CD8-positive, alpha-beta memory T cell (primary cell): ENCODE data around the gene MAPKAPK3. TPM values are rescaled to one million over a fixed set of nuclear protein-coding genes. Genes with fewer than 3 reads are reported as not detected.

ENCODE experiments used
- CTCF ChIA-PET: fragments of 350-600 bp; sonication (Branson Sonifier 250); formaldehyde crosslinking; loops from one replicate; lab custom pipeline; 2021; ENCODE audit warnings: antibody characterized with exemption; lab: Charles Lee
- POLR2A ChIA-PET: fragments of 350-600 bp; sonication (Branson Sonifier 250); formaldehyde crosslinking; loops from one replicate; lab custom pipeline; 2021; ENCODE audit warnings: antibody characterized with exemption; lab: Charles Lee
- DNase-seq, 5 donors: peaks; one replicate each; pipeline versions ENCODE4 v3.0.0 to v3.0.0-alpha.2; 2020 to 2022; ENCODE audit warnings: mixed read lengths in 1 of 5
- H3K27ac ChIP-seq: one replicate; pipeline ENCODE4 v1.7.0; 2013; ENCODE audit warnings: low read depth, mild to moderate bottlenecking, low read length, moderate library complexity
- H3K27me3 ChIP-seq: 2 replicates; pipeline ENCODE4 v1.7.0; 2013; ENCODE audit warnings: low read length, mild to moderate bottlenecking; ENCODE audit not compliant: insufficient read depth, poor library complexity, severe bottlenecking
- H3K36me3 ChIP-seq: 2 replicates; pipeline ENCODE4 v1.7.0; 2013; ENCODE audit warnings: mild to moderate bottlenecking, low read length, moderate library complexity; ENCODE audit not compliant: insufficient read depth
- H3K4me1 ChIP-seq: 2 replicates; pipeline ENCODE4 v1.7.0; 2013; ENCODE audit warnings: mild to moderate bottlenecking, low read length, moderate library complexity; ENCODE audit not compliant: insufficient read depth
- H3K4me3 ChIP-seq: 2 replicates; pipeline ENCODE4 v1.7.0; 2013; ENCODE audit warnings: mild to moderate bottlenecking, low read length
- H3K9me3 ChIP-seq: 2 replicates; pipeline ENCODE4 v1.7.0; 2013; ENCODE audit warnings: mild to moderate bottlenecking, low read length
- H3K27ac Mint-ChIP-seq, 8 donors: one replicate each; pipeline ENCODE4 v1.8.0; 2020 to 2021; ENCODE audit warnings: mixed read lengths in 8 of 8, mild to moderate bottlenecking in 6 of 8, inconsistent platforms in 3 of 8, moderate library complexity in 3 of 8
- H3K27me3 Mint-ChIP-seq, 2 donors: one replicate each; pipeline ENCODE4 v1.8.0; 2020 to 2021; ENCODE audit warnings: mixed read lengths in 2 of 2, mild to moderate bottlenecking in 1 of 2, moderate library complexity in 1 of 2
- H3K36me3 Mint-ChIP-seq, 3 donors: one replicate each; pipeline ENCODE4 v1.8.0; 2020 to 2021; ENCODE audit warnings: mixed read lengths in 3 of 3, inconsistent platforms in 1 of 3, mild to moderate bottlenecking in 1 of 3
- H3K4me1 Mint-ChIP-seq, 3 donors: one replicate each; pipeline ENCODE4 v1.8.0; 2020 to 2021; ENCODE audit warnings: mixed read lengths in 3 of 3, inconsistent platforms in 1 of 3, mild to moderate bottlenecking in 1 of 3
- H3K4me3 Mint-ChIP-seq, 7 donors: one replicate each; pipeline ENCODE4 v1.8.0; 2020 to 2021; ENCODE audit warnings: mixed read lengths in 7 of 7, mild to moderate bottlenecking in 6 of 7, moderate library complexity in 4 of 7, inconsistent platforms in 2 of 7
- H3K9me3 Mint-ChIP-seq, 5 donors: one replicate each; pipeline ENCODE4 v1.8.0; 2020 to 2022; ENCODE audit warnings: mixed read lengths in 5 of 5, mild to moderate bottlenecking in 3 of 5, moderate library complexity in 2 of 5, inconsistent platforms in 1 of 5
- polyA plus RNA-seq: library from polyadenylated mRNA; unstranded; fragments of 300-500 nt; fragmentation: Illumina TruSeq; gene quantifications from one replicate; pipeline ENCODE4 v1.2.3, GENCODE V29; 2021
- total RNA-seq, 2 experiments: library from RNA; stranded (reverse); gene quantifications; one replicate each; pipeline ENCODE4 v1.2.3, GENCODE V29; 2021

Gene MAPKAPK3
- total and polyA plus RNA-seq, 3 experiments from 2014 or later = 57.0 to 156 (median 153) TPM

DNA sequence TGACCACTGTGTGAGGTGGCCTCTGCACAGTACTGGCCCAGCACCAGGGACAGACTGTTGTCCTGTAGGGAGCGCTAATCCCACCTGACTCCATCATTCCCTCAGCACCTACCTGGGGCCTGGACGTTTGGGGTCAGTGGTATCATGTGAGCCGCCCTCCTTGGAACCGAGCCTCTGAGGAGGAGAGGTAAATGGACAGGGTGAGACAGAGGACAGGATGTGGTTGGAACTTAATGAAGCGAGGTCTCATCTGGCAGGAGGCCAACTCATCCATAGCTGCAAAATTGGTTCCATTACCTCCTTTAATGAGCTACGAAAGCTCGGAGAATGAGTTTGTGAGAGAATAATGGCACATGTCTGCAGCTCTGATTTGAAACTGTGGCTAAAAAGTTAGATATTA, 13.9 kb downstream of the MAPKAPK3 start:
- ChIA-PET CTCF (interaction anchor here (1.5 to 3.1 kb wide), 2 partner anchors 15 to 22 kb away, joined by 5 to 15 read pairs; partner anchors contain the start of gene MAPKAPK3), POLR2A (interaction anchor here (0.7 kb wide), 1 partner anchor 15 kb away, joined by 4 read pairs; no protein-coding TSS in a partner anchor)
- no peak overlapping the region for H3K4me3 ChIP-seq
- peaks cover 80% of the 10 kb centered on the region for H3K4me1 ChIP-seq
- Mint-ChIP-seq H3K36me3 (peaks cover 0 to 35% (median 0%) of the 10 kb centered on the region in 3 donors), H3K27me3 (no peaks in the 10 kb centered on the region), H3K4me3 (no peak overlapping the region), H3K27ac (peak overlapping the region in 7 of 8 donors; percentile 67 to 89 (median 82)), H3K9me3 (no peaks in the 10 kb centered on the region), H3K4me1 (peaks cover 71 to 88% (median 77%) of the 10 kb centered on the region in 3 donors)
- no peaks in the 10 kb centered on the region for H3K27me3 ChIP-seq
- peaks cover 6% of the 10 kb centered on the region for H3K36me3 ChIP-seq
- DNase-seq = no peak
- no peak overlapping the region for H3K27ac ChIP-seq
- no peaks in the 10 kb centered on the region for H3K9me3 ChIP-seq

DNA sequence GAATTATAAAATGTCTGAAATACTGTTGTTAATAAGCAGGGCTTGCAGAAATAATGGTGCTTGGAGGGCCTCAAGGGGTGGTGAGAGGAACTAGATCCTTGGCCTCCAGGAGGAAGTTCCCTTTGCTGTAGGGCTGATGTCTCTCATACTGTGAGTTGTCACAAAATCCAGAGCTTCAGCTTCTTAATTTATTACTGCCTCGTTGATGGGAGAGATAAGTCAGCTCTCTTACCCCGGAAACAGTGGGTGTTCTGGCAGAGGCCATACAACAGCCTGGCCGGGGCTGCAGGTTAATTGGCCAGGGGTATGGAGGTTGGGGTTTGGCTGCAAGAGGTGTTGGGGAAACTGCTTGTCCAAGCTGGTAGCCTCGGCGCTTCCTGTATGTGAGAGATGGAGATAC, 15.5 kb downstream of the MAPKAPK3 start:
- Histone ChIP-seq H3K4me1 (peaks cover 77% of the 10 kb centered on the region), H3K27me3 (no peaks in the 10 kb centered on the region), H3K36me3 (peaks cover 6% of the 10 kb centered on the region), H3K4me3 (no peak overlapping the region), H3K27ac (no peak overlapping the region), H3K9me3 (no peaks in the 10 kb centered on the region)
- peak overlapping the region; percentile 27 to 89 (median 82) for H3K27ac Mint-ChIP-seq
- DNase-seq = no peak
- POLR2A ChIA-PET = no interaction called here
- H3K4me3 Mint-ChIP-seq = peak overlapping the region in 6 of 7 donors; percentile 6 to 76 (median 26)
- H3K9me3 Mint-ChIP-seq = no peaks in the 10 kb centered on the region
- H3K36me3 Mint-ChIP-seq = peaks cover 0 to 27% (median 0%) of the 10 kb centered on the region in 3 donors
- no peaks in the 10 kb centered on the region for H3K27me3 Mint-ChIP-seq
- CTCF ChIA-PET = interaction anchor here (3.0 to 3.1 kb wide), 2 partner anchors 10 to 16 kb away, joined by 7 to 15 read pairs; partner anchors contain the start of gene MAPKAPK3
- peaks cover 73 to 90% (median 83%) of the 10 kb centered on the region in 3 donors for H3K4me1 Mint-ChIP-seq

DNA sequence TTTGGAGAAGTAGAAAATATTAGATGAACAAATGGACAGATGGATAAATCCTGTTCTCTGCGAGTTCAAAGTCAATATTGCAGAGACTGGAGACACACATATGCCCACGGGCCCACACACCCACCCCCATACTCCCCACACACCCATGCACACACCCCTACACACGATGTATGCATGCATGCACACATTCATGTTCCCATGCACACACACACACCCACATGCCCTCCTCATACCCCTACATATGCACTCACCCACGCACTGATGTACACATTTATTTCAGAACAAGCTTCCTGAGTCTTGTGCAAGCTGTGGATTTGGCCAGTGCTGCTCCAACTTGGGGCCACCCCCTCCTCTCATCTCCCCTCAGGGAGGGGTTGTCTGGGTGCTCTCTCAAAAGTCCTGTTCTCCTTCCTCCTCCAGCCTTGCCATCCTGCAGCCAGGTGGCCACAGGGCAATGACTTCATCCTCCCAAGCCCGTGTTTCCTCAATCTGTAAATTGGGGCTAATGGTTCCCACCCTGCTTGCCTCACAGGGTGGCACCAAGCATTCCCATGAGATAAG, 16.4 kb downstream of the MAPKAPK3 start:
- Histone ChIP-seq H3K4me3 (no peak overlapping the region), H3K36me3 (peaks cover 6% of the 10 kb centered on the region), H3K27ac (no peak overlapping the region), H3K4me1 (peaks cover 79% of the 10 kb centered on the region), H3K9me3 (no peaks in the 10 kb centered on the region), H3K27me3 (no peaks in the 10 kb centered on the region)
- ChIA-PET POLR2A (no interaction called here), CTCF (interaction anchor here (0.9 to 3.1 kb wide), 4 partner anchors 10 to 20 kb away, joined by 3 to 15 read pairs (median 5); partner anchors contain the start of gene MAPKAPK3)
- no peaks in the 10 kb centered on the region for H3K9me3 Mint-ChIP-seq
- peaks cover 74 to 90% (median 82%) of the 10 kb centered on the region in 3 donors for H3K4me1 Mint-ChIP-seq
- H3K27me3 Mint-ChIP-seq = no peaks in the 10 kb centered on the region
- peak overlapping the region; percentile 52 to 89 (median 80) for H3K27ac Mint-ChIP-seq
- peaks cover 0 to 25% (median 0%) of the 10 kb centered on the region in 3 donors for H3K36me3 Mint-ChIP-seq
- H3K4me3 Mint-ChIP-seq = peak overlapping the region in 2 of 7 donors; percentile 6 to 9
- DNase-seq = no peak

DNA sequence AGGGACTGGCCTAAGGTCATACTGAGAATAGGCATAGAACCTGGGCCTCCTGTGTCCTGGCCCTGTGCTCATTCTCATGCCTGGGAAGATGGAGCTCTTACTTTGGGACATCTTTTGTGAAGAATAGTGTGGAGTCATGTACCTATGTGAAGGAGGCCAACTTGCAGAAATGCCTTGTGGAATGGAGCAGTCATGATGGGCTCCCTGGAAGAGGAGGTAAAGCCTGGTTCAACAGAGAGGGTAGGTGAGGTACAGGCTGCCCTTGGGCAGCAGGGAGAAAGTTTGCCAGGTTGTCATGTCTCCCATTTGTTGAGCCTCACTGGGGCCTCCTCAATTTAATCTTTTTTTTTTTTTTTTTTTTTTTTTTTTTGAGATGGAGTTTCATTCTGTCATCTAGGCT, 18.1 kb downstream of the MAPKAPK3 start:
- Mint-ChIP-seq H3K36me3 (peaks cover 0 to 35% (median 0%) of the 10 kb centered on the region in 3 donors), H3K4me1 (peaks cover 66 to 80% (median 68%) of the 10 kb centered on the region in 3 donors), H3K27ac (peak overlapping the region in 5 of 8 donors; percentile 28 to 86 (median 47)), H3K4me3 (peak overlapping the region in 1 of 7 donors; percentile 59), H3K27me3 (no peaks in the 10 kb centered on the region), H3K9me3 (no peaks in the 10 kb centered on the region)
- POLR2A ChIA-PET = interaction anchor here (0.7 kb wide), 1 partner anchor 252 kb away, joined by 5 read pairs; no protein-coding TSS in a partner anchor
- Histone ChIP-seq H3K36me3 (peaks cover 8% of the 10 kb centered on the region), H3K4me1 (peaks cover 61% of the 10 kb centered on the region), H3K9me3 (no peaks in the 10 kb centered on the region), H3K27me3 (no peaks in the 10 kb centered on the region), H3K27ac (no peak overlapping the region), H3K4me3 (no peak overlapping the region)
- CTCF ChIA-PET = interaction anchor here (1.4 kb wide), 1 partner anchor 19 kb away, joined by 3 read pairs; no protein-coding TSS in a partner anchor
- no peak for DNase-seq

- Histone ChIP-seq H3K9me3 (no peaks in the 10 kb centered on the region), H3K27ac (no peak overlapping the region), H3K27me3 (no peaks in the 10 kb centered on the region), H3K36me3 (peaks cover 21% of the 10 kb centered on the region), H3K4me1 (peaks cover 42% of the 10 kb centered on the region), H3K4me3 (no peak overlapping the region)
- no peak for DNase-seq
- Mint-ChIP-seq H3K27ac (peak overlapping the region in 6 of 8 donors; percentile 27 to 83 (median 64)), H3K36me3 (peaks cover 0 to 50% (median 0%) of the 10 kb centered on the region in 3 donors), H3K9me3 (no peaks in the 10 kb centered on the region), H3K4me1 (peaks cover 46 to 61% (median 49%) of the 10 kb centered on the region in 3 donors), H3K4me3 (no peak overlapping the region), H3K27me3 (no peaks in the 10 kb centered on the region)
- POLR2A ChIA-PET = no interaction called here
- CTCF ChIA-PET = interaction anchor here (1.0 to 2.5 kb wide), 2 partner anchors 13 to 20 kb away, joined by 3 to 6 read pairs; partner anchors contain the start of gene MAPKAPK3
These were observed 20.1 kb downstream of the MAPKAPK3 start for GRCh38 chr3:50637011-50637410.

- Histone ChIP-seq H3K27ac (no peak overlapping the region), H3K27me3 (no peaks in the 10 kb centered on the region), H3K4me3 (no peak overlapping the region), H3K4me1 (peaks cover 33% of the 10 kb centered on the region), H3K36me3 (peaks cover 21% of the 10 kb centered on the region), H3K9me3 (no peaks in the 10 kb centered on the region)
- Mint-ChIP-seq H3K4me3 (no peak overlapping the region), H3K9me3 (no peaks in the 10 kb centered on the region), H3K27me3 (no peaks in the 10 kb centered on the region), H3K27ac (peak overlapping the region; percentile 6 to 88 (median 69)), H3K4me1 (peaks cover 37 to 51% (median 40%) of the 10 kb centered on the region in 3 donors), H3K36me3 (peaks cover 0 to 54% (median 0%) of the 10 kb centered on the region in 3 donors)
- no peak for DNase-seq
- CTCF ChIA-PET = interaction anchor here (2.5 to 3.5 kb wide), 2 partner anchors 15 to 21 kb away, joined by 6 to 13 read pairs; partner anchors contain the start of gene MAPKAPK3
- POLR2A ChIA-PET = no interaction called here
These were observed 21.0 kb downstream of the MAPKAPK3 start for GRCh38 chr3:50637945-50638344.

GRCh38 chr3:50639055-50639494, 22.1 kb downstream of the MAPKAPK3 start:
- peaks cover 25% of the 10 kb centered on the region for H3K4me1 ChIP-seq
- no peaks in the 10 kb centered on the region for H3K27me3 ChIP-seq
- POLR2A ChIA-PET = no interaction called here
- Mint-ChIP-seq H3K27ac (peak overlapping the region in 6 of 8 donors; percentile 38 to 87 (median 68)), H3K36me3 (peaks cover 0 to 63% (median 0%) of the 10 kb centered on the region in 3 donors), H3K9me3 (no peaks in the 10 kb centered on the region), H3K4me1 (peaks cover 26 to 40% (median 28%) of the 10 kb centered on the region in 3 donors), H3K4me3 (no peak overlapping the region), H3K27me3 (no peaks in the 10 kb centered on the region)
- CTCF ChIA-PET = interaction anchor here (2.5 to 3.5 kb wide), 2 partner anchors 13 to 22 kb away, joined by 6 to 13 read pairs; partner anchors contain the start of gene MAPKAPK3
- no peak overlapping the region for H3K27ac ChIP-seq
- no peak for DNase-seq
- no peaks in the 10 kb centered on the region for H3K9me3 ChIP-seq
- H3K36me3 ChIP-seq = peaks cover 25% of the 10 kb centered on the region
- H3K4me3 ChIP-seq = no peak overlapping the region

GRCh38 chr3:50642382-50642781, 25.4 kb downstream of the MAPKAPK3 start:
- no peak for DNase-seq
- Mint-ChIP-seq H3K27me3 (no peaks in the 10 kb centered on the region), H3K27ac (peak overlapping the region in 2 of 8 donors; percentile 17 to 87), H3K9me3 (no peaks in the 10 kb centered on the region), H3K4me1 (peaks cover 7 to 17% (median 9%) of the 10 kb centered on the region in 3 donors), H3K36me3 (peaks cover 0 to 92% (median 4%) of the 10 kb centered on the region in 3 donors), H3K4me3 (no peak overlapping the region)
- peaks cover 6% of the 10 kb centered on the region for H3K4me1 ChIP-seq
- peaks cover 36% of the 10 kb centered on the region for H3K36me3 ChIP-seq
- no peak overlapping the region for H3K27ac ChIP-seq
- ChIA-PET CTCF (no interaction called here), POLR2A (no interaction called here)
- H3K27me3 ChIP-seq = no peaks in the 10 kb centered on the region
- H3K9me3 ChIP-seq = no peaks in the 10 kb centered on the region
- H3K4me3 ChIP-seq = no peak overlapping the region
